Vagina (tissue), 2 donors: ENCODE measurements around the gene MTCH1. TPM values are rescaled to one million over a fixed set of nuclear protein-coding genes. Genes with fewer than 3 reads are reported as not detected.

Experiments used
- DNase-seq, 2 donors: peaks; one replicate each; pipeline ENCODE4 v3.0.0-alpha.2; 2017; ENCODE audit errors: extremely low spot score in 2 of 2
- H3K27ac ChIP-seq: fragments of 200-600 bp; sonication (generic); one replicate; pipeline ENCODE4 v1.5.1; 2019
- H3K27me3 ChIP-seq: fragments of 200-600 bp; sonication (generic); one replicate; pipeline ENCODE4 v1.5.1; 2019
- H3K36me3 ChIP-seq, 2 donors: fragments of 200-600 bp; sonication (generic); one replicate each; pipeline ENCODE4 v1.5.1; 2017 to 2019
- H3K4me1 ChIP-seq: fragments of 200-600 bp; sonication (generic); one replicate; pipeline ENCODE4 v1.5.1; 2019
- H3K4me3 ChIP-seq, 2 donors: fragments of 200-600 bp; sonication (generic); 1 replicate in 1 of 2; 2 replicates in 1 of 2; pipeline ENCODE4 v1.5.1; 2016 to 2019
- H3K9me3 ChIP-seq: fragments of 200-600 bp; sonication (generic); one replicate; pipeline ENCODE4 v1.5.1; 2019
- CTCF ChIP-seq, 3 experiments: fragments of 450-650 bp in 2 of 3; fragments of 200-600 bp in 1 of 3; sonication (generic) in 1 of 3; IDR thresholded peaks; one replicate each; pipeline ENCODE4 v1.5.1; 2017 to 2019; ENCODE audit warnings: antibody characterized with exemption in 3 of 3, mild to moderate bottlenecking in 2 of 3, moderate library complexity in 2 of 3
- POLR2A ChIP-seq, 2 donors: fragments of 450-650 bp; IDR thresholded peaks; one replicate each; pipeline ENCODE4 v1.6.1; 2017; ENCODE audit warnings: antibody characterized with exemption in 2 of 2, mild to moderate bottlenecking in 2 of 2, moderate library complexity in 2 of 2
- POLR2AphosphoS5 ChIP-seq, 2 donors: sonication (generic); formaldehyde crosslinking; IDR thresholded peaks; one replicate each; pipeline ENCODE4 v1.9.0; 2017; ENCODE audit warnings: antibody characterized with exemption in 2 of 2, mild to moderate bottlenecking in 2 of 2, low read depth in 1 of 2; ENCODE audit not compliant: insufficient read depth in 1 of 2
- intact Hi-C: fragments of 100-400 bp; cut with DNase I; formaldehyde crosslinking; loops from one replicate; pipeline ENCODE4 v1.15.1; 2023
- total RNA-seq: library from RNA; depleted of rRNA; stranded (reverse); fragments of >200 nt; gene quantifications from one replicate; pipeline ENCODE4 v1.2.3, GENCODE V29; 2016

MTCH1 gene
- total RNA-seq, 1 donor from 2014 or later = 233 TPM

GRCh38 chr6:36984581-36985416, 1.2 kb downstream of the MTCH1 start:
- H3K27me3 ChIP-seq = no peaks in the 10 kb centered on the region
- no peaks in the 10 kb centered on the region for H3K9me3 ChIP-seq
- peak overlapping the region; percentile 96 for H3K27ac ChIP-seq
- TF ChIP-seq CTCF (IDR thresholded peaks at IDR 0.05) = no peak
- TF ChIP-seq POLR2AphosphoS5 (IDR thresholded peaks at IDR 0.05; ENCODE audit: insufficient read depth in 1 of 2, low read depth in 1 of 2) = no peak
- H3K4me3 ChIP-seq = peak overlapping the region; percentile 87 to 98
- no peak for DNase-seq
- intact Hi-C loops = loop anchor here (10.0 kb wide), 2 partner anchors 100 to 220 kb away; partner anchors contain the start of gene C6orf89
- peaks cover 72% of the 10 kb centered on the region for H3K4me1 ChIP-seq
- H3K36me3 ChIP-seq = no peaks in the 10 kb centered on the region

- no peak for DNase-seq
- Histone ChIP-seq H3K27me3 (no peaks in the 10 kb centered on the region), H3K36me3 (peaks cover 0 to under 1% of the 10 kb centered on the region in 2 donors), H3K27ac (peak overlapping the region; percentile 96), H3K4me3 (peak overlapping the region in 1 of 2 donors; percentile 87), H3K9me3 (no peaks in the 10 kb centered on the region), H3K4me1 (peaks cover 84% of the 10 kb centered on the region)
- no peak for TF ChIP-seq CTCF (IDR thresholded peaks at IDR 0.05)
- no peak for TF ChIP-seq POLR2A (IDR thresholded peaks at IDR 0.05)
- TF ChIP-seq POLR2AphosphoS5 (IDR thresholded peaks at IDR 0.05; ENCODE audit: insufficient read depth in 1 of 2, low read depth in 1 of 2) = no peak
- intact Hi-C loops = loop anchor here (10.0 kb wide), 2 partner anchors 99 to 219 kb away; partner anchors contain the start of gene C6orf89
These were observed 2.5 kb downstream of the MTCH1 start for GRCh38 chr6:36983538-36983937.

GRCh38 chr6:36980876-36981619, 4.9 kb downstream of the MTCH1 start:
- Histone ChIP-seq H3K27ac (peak overlapping the region; percentile 96), H3K36me3 (peaks cover 0 to 26% of the 10 kb centered on the region in 2 donors), H3K4me1 (peaks cover 73% of the 10 kb centered on the region), H3K27me3 (no peaks in the 10 kb centered on the region), H3K4me3 (no peak overlapping the region), H3K9me3 (no peaks in the 10 kb centered on the region)
- no peak for DNase-seq
- intact Hi-C loops = loop anchor here (10.0 kb wide), 2 partner anchors 96 to 216 kb away; partner anchors contain the start of gene C6orf89
- TF ChIP-seq CTCF (IDR thresholded peaks at IDR 0.05) (no peak), POLR2AphosphoS5 (IDR thresholded peaks at IDR 0.05; ENCODE audit: insufficient read depth in 1 of 2, low read depth in 1 of 2) (no peak), POLR2A (IDR thresholded peaks at IDR 0.05) (no peak)

- intact Hi-C loops = loop anchor here (10.0 kb wide), 2 partner anchors 95 to 215 kb away; partner anchors contain the start of gene C6orf89
- TF ChIP-seq POLR2AphosphoS5 (IDR thresholded peaks at IDR 0.05; ENCODE audit: insufficient read depth in 1 of 2, low read depth in 1 of 2) (no peak), CTCF (IDR thresholded peaks at IDR 0.05) (no peak), POLR2A (IDR thresholded peaks at IDR 0.05) (no peak)
- H3K27ac ChIP-seq = peak overlapping the region; percentile 86
- no peak for DNase-seq
- H3K4me3 ChIP-seq = no peak overlapping the region
- H3K4me1 ChIP-seq = peaks cover 75% of the 10 kb centered on the region
- H3K9me3 ChIP-seq = no peaks in the 10 kb centered on the region
- H3K36me3 ChIP-seq = peaks cover 0 to 35% of the 10 kb centered on the region in 2 donors
- H3K27me3 ChIP-seq = no peaks in the 10 kb centered on the region
These were observed 5.9 kb downstream of the MTCH1 start for GRCh38 chr6:36980129-36980528.
